ENCODE data around the gene CKLF.
"Not testable (repeated sequence)": the region's sequence is repeated elsewhere in the genome, so short reads cannot be mapped to it uniquely, and the experiment has no call there.

CKLF gene

GRCh38 chr16:66563574-66564334 is 11.4 kb downstream of the CKLF start:
- no peak for DNase-seq
- no peak overlapping the region for H3K4me3 Mint-ChIP-seq

DNA sequence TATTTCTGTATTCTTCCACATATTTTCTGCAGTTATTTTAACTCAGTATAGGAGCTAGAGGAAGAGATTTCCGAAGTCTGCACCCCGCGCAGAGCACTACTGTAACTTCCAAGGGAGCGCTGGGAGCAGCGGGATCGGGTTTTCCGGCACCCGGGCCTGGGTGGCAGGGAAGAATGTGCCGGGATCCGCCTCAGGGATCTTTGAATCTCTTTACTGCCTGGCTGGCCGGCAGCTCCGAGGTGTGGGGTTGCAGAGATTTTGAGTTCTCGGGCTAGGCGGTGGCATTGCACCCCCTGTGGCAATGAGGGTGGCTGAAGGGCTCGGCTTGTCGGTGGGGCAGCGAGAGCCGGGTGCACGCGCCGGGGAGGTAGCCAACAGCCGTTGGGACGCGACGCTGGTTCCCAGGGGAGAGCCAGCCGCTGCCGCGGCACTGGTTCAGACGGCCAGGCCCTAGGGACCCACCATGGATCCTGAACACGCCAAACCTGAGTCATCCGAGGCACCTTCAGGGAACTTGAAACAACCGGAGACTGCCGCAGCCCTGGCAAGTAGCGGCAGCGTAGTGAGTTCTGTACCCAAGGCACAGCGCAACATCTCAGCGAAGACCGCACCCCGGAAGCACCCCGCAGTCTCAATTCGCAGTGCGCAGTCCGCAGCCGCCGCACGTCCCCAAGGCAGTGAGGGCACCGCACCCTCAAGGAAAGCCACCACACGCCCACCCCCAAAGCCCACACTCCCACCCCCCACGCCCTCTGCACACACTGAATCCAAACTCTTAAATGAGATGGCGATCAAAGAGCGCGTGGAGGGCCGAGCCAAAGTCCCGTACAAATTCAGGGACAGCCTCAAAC is 13.9 kb downstream of the CKLF start, which contains the start of gene CMTM1:
Gene CMTM1 (plus strand): TSS at position 389 of the 851 bp plus-strand sequence. CDS start 75 bp downstream, at position 464.
- H3K27me3 Mint-ChIP-seq = no peaks in the 10 kb centered on the region
- H3K4me1 Mint-ChIP-seq (ENCODE audit: low read depth) = peaks cover 61% of the 10 kb centered on the region
- DNase-seq = no peak
- peaks cover 75% of the 10 kb centered on the region for H3K36me3 Mint-ChIP-seq (ENCODE audit: low read depth)
- H3K27ac Mint-ChIP-seq = peak within 1 kb of the TSS; percentile 96
- no peak within 1 kb of the TSS for H3K4me3 Mint-ChIP-seq
- H3K9me3 Mint-ChIP-seq = no peaks in the 10 kb centered on the region

More at GRCh38 chr16:66563574-66564334, 11.4 kb downstream of the CKLF start:
- H3K4me1 Mint-ChIP-seq (ENCODE audit: low read depth) = peaks cover 72% of the 10 kb centered on the region
- H3K9me3 Mint-ChIP-seq = no peaks in the 10 kb centered on the region
- peak overlapping the region; percentile 96 for H3K27ac Mint-ChIP-seq
- H3K36me3 Mint-ChIP-seq (ENCODE audit: low read depth) = peaks cover 88% of the 10 kb centered on the region
- no peaks in the 10 kb centered on the region for H3K27me3 Mint-ChIP-seq

DNA sequence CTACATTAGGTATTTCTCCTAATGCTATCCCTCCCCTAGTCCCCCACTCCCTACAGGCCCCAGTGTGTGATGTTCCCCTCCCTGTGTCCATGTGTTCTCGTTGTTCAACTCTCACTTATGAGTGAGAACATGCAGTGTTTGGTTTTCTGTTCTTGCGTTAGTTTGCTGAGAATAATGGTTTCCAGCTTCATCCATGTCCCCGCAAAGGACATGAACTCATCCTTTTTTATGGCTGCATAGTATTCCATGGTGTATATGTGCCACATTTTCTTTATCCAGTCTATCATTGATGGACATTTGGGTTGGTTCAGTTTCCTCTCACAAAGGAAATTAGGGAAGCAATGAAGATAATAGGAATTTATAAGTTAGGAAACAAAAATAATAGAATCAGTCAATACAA is 14.9 kb downstream of the CKLF start:
- H3K36me3 Mint-ChIP-seq (ENCODE audit: low read depth) = peaks cover 71% of the 10 kb centered on the region
- H3K4me3 Mint-ChIP-seq, DNase-seq, H3K9me3 Mint-ChIP-seq, H3K27me3 Mint-ChIP-seq: not testable (repeated sequence)
- H3K27ac Mint-ChIP-seq = peak overlapping the region; percentile 44
- H3K4me1 Mint-ChIP-seq (ENCODE audit: low read depth) = peaks cover 55% of the 10 kb centered on the region

GRCh38 chr16:66568355-66568754 is 16.0 kb downstream of the CKLF start:
- Mint-ChIP-seq H3K4me3 (no peak overlapping the region), H3K36me3 (ENCODE audit: low read depth) (peaks cover 60% of the 10 kb centered on the region), H3K27ac (no peak overlapping the region), H3K4me1 (ENCODE audit: low read depth) (peaks cover 45% of the 10 kb centered on the region), H3K9me3 (no peaks in the 10 kb centered on the region), H3K27me3 (no peaks in the 10 kb centered on the region)
- DNase-seq = no peak

GRCh38 chr16:66569131-66569530 is 16.8 kb downstream of the CKLF start:
- no peak for DNase-seq
- no peak overlapping the region for H3K27ac Mint-ChIP-seq
- H3K27me3 Mint-ChIP-seq = no peaks in the 10 kb centered on the region
- no peak overlapping the region for H3K4me3 Mint-ChIP-seq
- peaks cover 37% of the 10 kb centered on the region for H3K4me1 Mint-ChIP-seq (ENCODE audit: low read depth)
- H3K9me3 Mint-ChIP-seq = no peaks in the 10 kb centered on the region
- peaks cover 52% of the 10 kb centered on the region for H3K36me3 Mint-ChIP-seq (ENCODE audit: low read depth)

DNA sequence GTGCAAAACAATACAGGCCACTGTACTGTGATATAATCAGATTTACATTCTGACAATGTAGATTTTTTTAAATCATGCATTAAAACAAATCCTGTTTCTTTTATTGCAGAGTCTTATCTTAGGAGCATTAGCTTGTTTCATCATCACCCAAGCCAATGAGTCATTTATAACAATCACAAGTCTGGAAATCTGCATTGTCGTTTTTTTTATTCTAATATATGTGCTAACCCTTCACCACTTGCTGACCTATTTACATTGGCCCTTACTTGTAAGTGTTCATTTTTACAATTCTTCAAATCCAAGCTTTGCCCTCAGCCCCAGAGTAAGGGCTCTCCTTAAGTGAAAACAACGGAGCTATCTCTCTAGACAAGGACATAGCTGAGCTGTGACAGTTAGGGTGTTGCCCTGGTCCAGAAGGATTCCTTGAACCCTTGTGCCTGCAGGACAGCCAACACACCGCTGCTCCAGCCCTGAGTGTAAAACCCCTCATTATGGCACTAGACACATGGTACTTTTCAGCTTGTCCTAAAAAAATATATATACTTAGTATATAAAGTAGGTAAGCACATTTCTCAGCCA is 17.5 kb downstream of the CKLF start:
- H3K4me3 Mint-ChIP-seq = no peak overlapping the region
- peaks cover 31% of the 10 kb centered on the region for H3K4me1 Mint-ChIP-seq (ENCODE audit: low read depth)
- H3K36me3 Mint-ChIP-seq (ENCODE audit: low read depth) = peaks cover 46% of the 10 kb centered on the region
- no peak overlapping the region for H3K27ac Mint-ChIP-seq
- H3K9me3 Mint-ChIP-seq = no peaks in the 10 kb centered on the region
- H3K27me3 Mint-ChIP-seq = no peaks in the 10 kb centered on the region
- DNase-seq = no peak

DNA sequence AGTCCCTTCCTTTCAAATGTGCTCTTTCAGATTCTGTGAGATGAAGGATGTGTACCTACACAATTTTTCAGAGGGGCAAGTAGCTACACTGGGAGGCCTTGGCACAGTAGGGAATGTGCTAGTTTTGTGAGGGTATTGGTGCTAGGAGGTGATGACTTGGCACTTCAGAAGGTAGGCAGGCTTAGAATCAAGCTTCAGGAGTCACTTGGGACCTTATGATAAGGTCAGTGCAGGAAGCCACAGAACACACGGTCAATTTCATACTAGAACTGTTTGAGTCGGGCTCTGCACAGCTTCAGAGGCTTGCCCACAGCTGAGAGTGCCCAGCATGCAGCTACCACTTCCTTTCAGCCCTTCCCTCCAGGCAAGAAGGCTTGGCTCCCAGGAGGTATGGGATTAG is 20.0 kb downstream of the CKLF start:
- H3K27me3 Mint-ChIP-seq = peaks cover 1% of the 10 kb centered on the region
- no peak overlapping the region for H3K27ac Mint-ChIP-seq
- H3K36me3 Mint-ChIP-seq (ENCODE audit: low read depth) = peaks cover 21% of the 10 kb centered on the region

DNA sequence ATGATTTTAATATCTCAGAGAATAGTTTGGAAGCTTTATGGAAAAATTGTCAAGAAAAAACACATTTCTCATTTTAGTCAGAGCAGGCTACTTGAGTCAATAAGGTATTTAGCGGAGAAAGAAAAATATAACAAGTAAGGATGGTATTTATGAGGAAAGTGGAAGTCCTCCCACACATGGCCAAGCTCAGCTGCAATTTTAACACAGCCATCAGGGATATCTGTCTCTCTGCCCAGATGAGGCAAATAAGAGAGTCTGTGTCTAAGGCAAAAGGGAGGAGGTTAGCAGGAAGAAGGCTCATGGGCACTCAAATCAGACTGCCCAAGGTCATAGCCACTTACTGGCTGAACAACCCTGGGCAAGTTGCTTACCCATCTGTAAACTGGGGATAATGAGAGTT is 21.7 kb downstream of the CKLF start:
- H3K9me3 Mint-ChIP-seq = no peaks in the 10 kb centered on the region
- H3K27ac Mint-ChIP-seq = no peak overlapping the region
- peaks cover 13% of the 10 kb centered on the region for H3K36me3 Mint-ChIP-seq (ENCODE audit: low read depth)
- peaks cover 22% of the 10 kb centered on the region for H3K4me1 Mint-ChIP-seq (ENCODE audit: low read depth)
- no peak for DNase-seq
- H3K4me3 Mint-ChIP-seq = no peak overlapping the region
- peaks cover 17% of the 10 kb centered on the region for H3K27me3 Mint-ChIP-seq

More for the DNA sequence above, 20.0 kb downstream of the CKLF start:
- Mint-ChIP-seq H3K9me3 (no peaks in the 10 kb centered on the region), H3K4me3 (no peak overlapping the region), H3K4me1 (ENCODE audit: low read depth) (peaks cover 22% of the 10 kb centered on the region)
- DNase-seq = no peak

DNA sequence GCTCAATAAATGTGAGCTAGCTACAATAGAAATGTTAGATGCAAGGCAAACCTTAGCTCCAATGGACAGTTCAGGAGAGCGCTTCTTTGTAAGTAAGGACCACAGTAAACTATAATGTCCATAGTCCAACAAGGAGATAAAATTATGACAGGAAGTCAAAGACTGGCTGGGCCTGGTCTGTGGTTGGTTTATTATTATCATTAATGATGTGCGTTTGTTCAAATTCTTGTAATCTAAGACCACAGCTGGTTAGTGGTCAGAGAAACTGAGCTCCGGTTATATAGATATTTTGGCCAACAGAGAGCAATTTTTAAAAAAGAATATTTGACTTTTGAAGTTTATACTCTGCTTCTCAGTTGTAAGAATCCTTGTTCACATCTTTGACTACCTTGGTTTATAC is 22.2 kb downstream of the CKLF start:
- H3K27ac Mint-ChIP-seq = no peak overlapping the region
- no peaks in the 10 kb centered on the region for H3K9me3 Mint-ChIP-seq
- peaks cover 22% of the 10 kb centered on the region for H3K4me1 Mint-ChIP-seq (ENCODE audit: low read depth)
- peaks cover 22% of the 10 kb centered on the region for H3K27me3 Mint-ChIP-seq
- no peak for DNase-seq
- no peak overlapping the region for H3K4me3 Mint-ChIP-seq
- peaks cover 11% of the 10 kb centered on the region for H3K36me3 Mint-ChIP-seq (ENCODE audit: low read depth)

DNA sequence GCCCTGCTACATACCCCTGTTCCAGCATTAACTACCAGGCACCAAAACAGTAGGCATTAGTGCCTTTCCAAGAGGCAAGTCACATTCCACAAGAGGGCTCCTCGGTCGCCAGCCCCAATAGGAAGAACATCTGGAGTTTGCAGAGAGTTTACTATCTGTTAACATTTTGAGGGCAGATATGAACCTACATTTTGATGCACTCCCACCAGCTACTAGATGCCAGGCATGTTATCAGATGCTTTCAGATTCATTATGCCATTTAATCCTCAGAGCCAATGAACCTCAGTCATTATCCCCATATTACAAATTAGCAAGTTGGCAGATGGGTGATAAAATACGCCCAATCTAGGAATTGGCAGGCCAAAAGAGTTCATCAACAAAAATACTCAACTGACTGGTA is 22.7 kb downstream of the CKLF start:
- H3K4me3 Mint-ChIP-seq = no peak overlapping the region
- DNase-seq = no peak
- peaks cover 22% of the 10 kb centered on the region for H3K4me1 Mint-ChIP-seq (ENCODE audit: low read depth)
- peaks cover 27% of the 10 kb centered on the region for H3K27me3 Mint-ChIP-seq
- H3K36me3 Mint-ChIP-seq (ENCODE audit: low read depth) = peaks cover 9% of the 10 kb centered on the region
- no peaks in the 10 kb centered on the region for H3K9me3 Mint-ChIP-seq
- no peak overlapping the region for H3K27ac Mint-ChIP-seq

- Mint-ChIP-seq H3K4me1 (ENCODE audit: low read depth) (peaks cover 21% of the 10 kb centered on the region), H3K36me3 (ENCODE audit: low read depth) (peaks cover 4% of the 10 kb centered on the region), H3K4me3 (no peak overlapping the region), H3K27ac (no peak overlapping the region), H3K27me3 (peaks cover 39% of the 10 kb centered on the region), H3K9me3 (no peaks in the 10 kb centered on the region)
- no peak for DNase-seq
Measured at GRCh38 chr16:66576296-66576695, 23.9 kb downstream of the CKLF start.

- H3K27ac Mint-ChIP-seq = peak within 1 kb of the TSS; percentile 12
- peaks cover 21% of the 10 kb centered on the region for H3K4me1 Mint-ChIP-seq (ENCODE audit: low read depth)
- H3K36me3 Mint-ChIP-seq (ENCODE audit: low read depth) = no peaks in the 10 kb centered on the region
- no peaks in the 10 kb centered on the region for H3K9me3 Mint-ChIP-seq
- peak; percentile 57 for DNase-seq
- H3K27me3 Mint-ChIP-seq = peaks cover 40% of the 10 kb centered on the region
- H3K4me3 Mint-ChIP-seq = peak within 1 kb of the TSS; percentile 60
Measured at GRCh38 chr16:66578651-66579531, 26.5 kb downstream of the CKLF start, which contains the start of gene CMTM2. TSS of gene CMTM2 (plus strand) at chr16:66579463. CDS start at chr16:66579608, 145 bp downstream.

DNA sequence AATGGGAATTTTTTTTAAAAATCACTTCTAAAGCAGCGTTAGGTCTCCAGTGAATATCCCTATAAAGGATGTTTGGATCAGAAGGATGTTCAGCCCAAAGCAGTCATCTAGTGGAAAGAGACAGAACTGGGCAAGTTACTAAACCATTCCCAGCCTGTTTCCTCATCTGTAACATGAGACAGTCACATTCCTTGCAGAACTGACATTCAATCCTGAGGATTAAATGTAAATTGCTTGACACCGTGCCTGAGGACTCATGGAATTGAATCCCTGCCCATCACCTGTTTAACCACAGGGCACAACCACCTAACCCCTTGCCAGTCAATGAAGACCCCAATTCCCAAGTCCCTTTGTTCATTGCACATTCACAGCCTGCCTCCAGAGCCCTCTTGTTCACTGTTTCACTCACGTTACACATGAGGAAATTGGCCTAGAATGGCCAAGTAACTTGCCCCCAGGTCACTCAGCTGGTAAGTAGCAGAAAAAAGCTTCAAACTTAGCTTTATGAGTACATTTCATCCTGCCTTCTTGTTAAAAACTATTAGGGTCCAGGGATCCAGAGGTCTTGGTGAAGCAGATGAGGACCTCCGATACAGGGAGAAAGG is 28.3 kb downstream of the CKLF start:
- no peak overlapping the region for H3K4me3 Mint-ChIP-seq
- DNase-seq = no peak

More for the DNA sequence above, 28.3 kb downstream of the CKLF start:
- Mint-ChIP-seq H3K36me3 (ENCODE audit: low read depth) (no peaks in the 10 kb centered on the region), H3K4me1 (ENCODE audit: low read depth) (peaks cover 21% of the 10 kb centered on the region), H3K27me3 (peaks cover 40% of the 10 kb centered on the region), H3K27ac (no peak overlapping the region), H3K9me3 (no peaks in the 10 kb centered on the region)

Data from activated T-cell treated with anti-CD3 and anti-CD28 coated beads, Interleukin-2, amount 50 U/mL, for 24 hours (primary cell).